Measurements from ENCODE around the gene PES1. TPM values are rescaled to one million over a fixed set of nuclear protein-coding genes. Genes with fewer than 3 reads are reported as not detected.

The PES1 gene
- total and polyA plus RNA-seq, 2 donors (not counting 3 experiments of a cell fraction or from before 2014, with no cell fraction given): 110 to 135 TPM

GRCh38 chr22:30598986-30599385 lies 7.3 kb upstream of the PES1 start:
- Histone ChIP-seq H3K4me2 (ENCODE audit: insufficient read depth, low read length) (no peak overlapping the region), H2AFZ (ENCODE audit: low read depth, low read length) (no peak overlapping the region), H3K9me1 (replicated peaks; ENCODE audit: control insufficient read depth, extremely low read depth, insufficient read depth, low read length) (no peaks in the 10 kb centered on the region), H4K20me1 (replicated peaks; ENCODE audit: control insufficient read depth, extremely low read depth, insufficient read depth, low read length) (no peaks in the 10 kb centered on the region), H3K36me3 (ENCODE audit: control insufficient read depth in 2 of 2, extremely low read depth in 1 of 2, insufficient read depth in 2 of 2, low read length in 2 of 2) (peaks cover 0 to 2% of the 10 kb centered on the region in 2 experiments), H3K4me3 (replicated peaks in 1 of 3; ENCODE audit: insufficient read depth in 1 of 3, low read depth in 1 of 3, low read length in 3 of 3) (no peak overlapping the region), H3K4me1 (ENCODE audit: control insufficient read depth, extremely low read depth, insufficient read depth, low read length) (no peaks in the 10 kb centered on the region), H3K9me3 (replicated peaks; ENCODE audit: control insufficient read depth, insufficient read depth, low read length) (no peaks in the 10 kb centered on the region), H3K79me2 (ENCODE audit: control insufficient read depth, insufficient read depth, low read length) (no peaks in the 10 kb centered on the region), H3K27me3 (ENCODE audit: control insufficient read depth in 2 of 2, insufficient read depth in 2 of 2, low read length in 2 of 2) (no peaks in the 10 kb centered on the region), H3K9ac (replicated peaks; ENCODE audit: extremely low read depth, insufficient read depth, low read length) (no peak overlapping the region), H3K27ac (ENCODE audit: insufficient read depth, low read depth, low read length) (no peak overlapping the region)
- DNase-seq (ENCODE audit: low read depth, low spot score) (no peak), FAIRE-seq (no peak)
- TF ChIP-seq EZH2 (IDR thresholded peaks at IDR 0.05; ENCODE audit: borderline replicate concordance, low read depth, low read length, severe bottlenecking) (no peak), JUN (IDR thresholded peaks at IDR 0.05; ENCODE audit: borderline replicate concordance, insufficient read depth, insufficient read length, low read depth) (no peak), POLR2AphosphoS5 (IDR thresholded peaks at IDR 0.05; ENCODE audit: insufficient read depth, low read depth, low read length) (no peak), FOS (IDR thresholded peaks at IDR 0.05; ENCODE audit: borderline replicate concordance, insufficient read depth, low read length) (no peak), MYC (IDR thresholded peaks at IDR 0.05; ENCODE audit: low read depth, low read length) (no peak), GATA2 (IDR thresholded peaks at IDR 0.05; ENCODE audit: insufficient read depth, insufficient read length, low read depth, low read length) (no peak), POLR2A (IDR thresholded peaks at IDR 0.05; ENCODE audit: low read depth, low read length) (no peak)
- TF ChIP-seq, protein P1, sequence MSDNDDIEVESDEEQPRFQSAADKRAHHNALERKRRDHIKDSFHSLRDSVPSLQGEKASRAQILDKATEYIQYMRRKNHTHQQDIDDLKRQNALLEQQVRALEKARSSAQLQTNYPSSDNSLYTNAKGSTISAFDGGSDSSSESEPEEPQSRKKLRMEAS (IDR thresholded peaks at IDR 0.05; ENCODE audit: insufficient read depth, insufficient read length): no peak
- TF ChIP-seq, protein P2, sequence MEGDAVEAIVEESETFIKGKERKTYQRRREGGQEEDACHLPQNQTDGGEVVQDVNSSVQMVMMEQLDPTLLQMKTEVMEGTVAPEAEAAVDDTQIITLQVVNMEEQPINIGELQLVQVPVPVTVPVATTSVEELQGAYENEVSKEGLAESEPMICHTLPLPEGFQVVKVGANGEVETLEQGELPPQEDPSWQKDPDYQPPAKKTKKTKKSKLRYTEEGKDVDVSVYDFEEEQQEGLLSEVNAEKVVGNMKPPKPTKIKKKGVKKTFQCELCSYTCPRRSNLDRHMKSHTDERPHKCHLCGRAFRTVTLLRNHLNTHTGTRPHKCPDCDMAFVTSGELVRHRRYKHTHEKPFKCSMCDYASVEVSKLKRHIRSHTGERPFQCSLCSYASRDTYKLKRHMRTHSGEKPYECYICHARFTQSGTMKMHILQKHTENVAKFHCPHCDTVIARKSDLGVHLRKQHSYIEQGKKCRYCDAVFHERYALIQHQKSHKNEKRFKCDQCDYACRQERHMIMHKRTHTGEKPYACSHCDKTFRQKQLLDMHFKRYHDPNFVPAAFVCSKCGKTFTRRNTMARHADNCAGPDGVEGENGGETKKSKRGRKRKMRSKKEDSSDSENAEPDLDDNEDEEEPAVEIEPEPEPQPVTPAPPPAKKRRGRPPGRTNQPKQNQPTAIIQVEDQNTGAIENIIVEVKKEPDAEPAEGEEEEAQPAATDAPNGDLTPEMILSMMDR (IDR thresholded peaks at IDR 0.05; ENCODE audit: extremely low read depth in 1 of 2, insufficient read depth in 1 of 2, low read depth in 1 of 2, low read length in 2 of 2): no peak
- CTCF ChIA-PET: no interaction called here
- dilution Hi-C loops (cut with MboI; ENCODE audit: extremely low pct_ligation_motif_present, low sequenced_read_pairs): no loop called here
- intact Hi-C loops (cut with micrococcal nuclease): no loop called here
- POLR2A ChIA-PET: no interaction called here
- no TSS peak for BruUV-seq (replicated peaks)

Data from endothelial cell of umbilical vein (primary cell).